ENCODE data around the gene SHLD1.

SHLD1 gene

GRCh38 chr20:5855939-5856338 lies 105.7 kb downstream of the SHLD1 start:
- DNase-seq, result no peak

GRCh38 chr20:5859608-5860007 lies 109.4 kb downstream of the SHLD1 start:
- DNase-seq, result no peak

- no peak for DNase-seq
These were observed 112.5 kb downstream of the SHLD1 start for GRCh38 chr20:5862703-5863039.

- peak; percentile 59 for DNase-seq
These were observed 113.0 kb downstream of the SHLD1 start for GRCh38 chr20:5863040-5863833.

DNA sequence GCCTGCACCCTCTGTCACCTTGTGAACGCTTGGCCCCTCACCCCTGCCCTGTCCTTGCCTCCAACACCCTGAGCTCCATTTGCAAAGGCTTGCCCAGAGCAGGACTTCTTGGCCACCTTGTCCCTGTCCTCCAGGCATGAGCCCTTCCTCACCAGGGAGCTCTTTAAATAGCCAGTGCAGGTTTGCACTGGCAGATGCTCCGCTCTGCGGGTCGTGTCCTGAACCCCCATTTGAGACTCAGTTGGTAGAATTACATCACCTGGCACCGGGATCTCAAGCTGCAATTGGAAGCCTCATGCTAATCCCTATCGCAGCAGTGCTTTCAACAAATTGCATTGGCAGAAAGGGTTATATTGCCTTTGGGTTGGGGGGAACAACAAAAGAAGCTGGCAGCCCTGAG lies 114.2 kb downstream of the SHLD1 start:
- no peak for DNase-seq

DNA sequence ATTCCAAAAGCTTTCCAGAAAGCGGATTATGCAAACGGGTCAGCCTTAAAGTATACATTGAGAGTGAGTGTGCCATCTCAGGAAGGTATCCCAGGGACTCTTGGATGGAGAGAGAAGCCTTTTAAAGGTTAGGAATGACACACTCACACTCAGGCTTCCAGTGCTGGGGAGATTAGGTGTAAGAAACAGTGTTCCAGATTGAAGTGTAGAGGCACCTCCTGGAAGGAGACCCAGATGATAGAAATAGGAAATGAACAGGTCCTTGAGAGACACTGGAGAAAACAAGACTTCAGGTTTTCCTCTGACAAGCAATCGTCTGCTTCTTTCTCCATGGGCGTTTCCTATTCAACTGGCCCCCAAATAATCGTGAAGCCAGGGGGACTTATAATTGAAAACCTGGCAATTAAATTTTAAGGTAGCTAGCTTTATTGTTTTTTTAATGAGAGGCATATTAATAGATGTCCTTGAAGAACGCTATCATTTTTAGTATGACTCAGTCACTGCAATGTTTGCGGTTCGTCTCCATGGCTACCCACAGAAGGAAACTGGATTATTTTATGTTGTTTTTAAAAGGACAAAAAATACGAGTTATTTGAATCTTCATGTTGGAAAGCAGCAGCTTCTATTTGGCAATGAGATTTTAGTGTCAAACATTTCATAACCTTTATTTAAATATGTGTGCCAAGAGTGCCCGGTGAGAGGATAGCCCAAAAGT lies 114.8 kb downstream of the SHLD1 start:
- DNase-seq, result peak; percentile 35

DNA sequence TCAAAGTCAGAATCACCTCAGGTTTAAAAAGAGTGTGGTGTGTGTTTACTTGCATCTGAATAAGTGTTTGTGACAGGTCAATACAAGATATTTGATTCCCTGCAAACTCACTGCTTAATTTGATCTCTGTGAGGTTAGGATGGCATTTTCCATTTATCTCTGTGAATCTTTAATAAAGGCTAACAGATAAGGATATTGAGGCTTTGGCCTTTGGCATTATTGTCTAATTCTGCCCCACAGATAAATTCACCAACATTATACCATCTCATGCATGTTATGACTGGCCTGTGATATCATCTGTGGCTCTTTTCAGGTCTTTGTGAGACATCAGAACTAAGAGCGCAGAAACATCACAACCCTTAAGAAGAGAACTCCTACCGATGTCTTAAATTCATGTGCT lies 115.4 kb downstream of the SHLD1 start:
- DNase-seq, result no peak

- DNase-seq, result no peak
These were observed 120.4 kb downstream of the SHLD1 start for GRCh38 chr20:5870568-5870981.

DNA sequence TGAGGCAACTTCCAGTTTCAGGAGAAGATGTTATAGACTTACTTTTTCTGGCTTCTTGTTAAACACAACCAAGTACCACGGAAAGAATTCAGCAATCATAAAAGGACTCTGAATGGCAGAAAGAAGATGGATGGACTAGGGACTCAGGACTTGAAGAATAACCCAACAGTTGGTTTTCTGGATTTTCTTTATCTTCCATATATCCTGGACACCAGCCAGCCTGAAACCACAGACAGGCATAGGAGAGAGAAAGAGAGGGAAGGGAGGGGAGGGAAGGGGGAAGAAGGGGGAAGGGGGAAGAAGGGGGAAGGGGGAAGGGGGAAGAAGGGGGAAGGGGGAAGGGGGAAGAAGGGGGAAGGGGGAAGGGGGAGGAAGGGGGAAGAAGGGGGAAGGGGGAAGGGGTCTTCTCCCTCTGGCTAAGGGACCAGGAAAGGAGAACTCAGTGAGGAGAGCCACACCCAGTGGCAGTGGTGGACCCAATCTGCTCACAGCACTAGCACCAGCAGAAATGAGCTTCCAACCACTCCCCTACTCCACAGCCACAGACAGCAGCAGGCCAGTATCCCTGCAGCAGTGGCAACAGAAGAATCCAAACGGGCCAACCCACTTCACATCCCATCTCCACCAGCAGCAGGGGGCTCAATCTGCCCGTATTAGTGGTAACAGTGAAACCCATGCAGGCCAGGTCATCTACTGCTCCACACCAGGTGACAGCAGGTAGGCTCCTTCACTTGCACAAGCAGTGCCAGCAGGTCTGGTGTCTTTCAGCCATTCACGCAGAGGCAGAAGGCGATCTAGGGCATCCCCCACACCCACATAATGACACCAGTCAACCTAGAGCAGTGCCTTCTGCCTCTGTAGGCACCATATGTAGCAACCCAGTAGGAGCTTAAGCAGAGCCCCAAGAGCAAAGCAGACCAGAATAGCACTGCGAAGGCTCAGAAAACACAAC lies 121.5 kb downstream of the SHLD1 start:
- no peak for DNase-seq

DNA sequence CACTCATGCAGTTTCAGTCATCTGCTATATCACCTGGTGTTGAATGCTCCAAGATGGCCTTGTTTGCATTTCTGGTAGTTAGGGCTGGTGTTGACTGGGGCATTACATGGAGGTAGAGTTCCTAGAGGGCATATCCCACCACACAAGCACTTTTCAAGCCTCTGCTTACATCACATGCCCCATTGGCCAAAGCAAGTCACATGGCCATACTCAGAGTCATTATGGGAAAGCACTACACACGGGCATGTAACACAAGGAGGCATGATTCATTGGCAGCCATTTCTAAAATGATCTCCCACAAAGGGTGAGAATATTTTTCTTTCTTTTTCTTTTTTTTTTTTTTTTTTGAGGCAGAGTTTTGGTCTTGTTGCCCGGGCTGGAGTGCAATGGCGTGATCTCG lies 126.9 kb downstream of the SHLD1 start:
- no peak for DNase-seq

DNA sequence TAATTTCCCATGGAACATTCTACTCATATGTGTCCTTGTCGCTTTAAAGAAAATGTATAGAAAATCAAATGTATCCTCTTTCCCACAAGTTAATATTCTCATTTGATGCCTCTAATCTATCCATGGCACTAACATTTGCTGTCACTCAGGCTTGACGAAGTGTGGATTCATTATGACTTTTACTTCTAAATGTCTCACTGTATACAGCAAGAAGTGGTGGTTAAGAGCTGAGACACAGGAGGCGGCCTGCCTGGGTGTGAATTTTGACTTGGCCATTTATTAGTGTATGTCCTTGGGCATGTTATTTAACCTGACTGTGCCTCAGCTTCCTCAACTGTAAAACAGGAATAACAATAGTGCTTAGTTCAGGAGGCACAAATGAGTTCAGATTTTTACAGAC lies 130.1 kb downstream of the SHLD1 start:
- DNase-seq, result no peak

DNA sequence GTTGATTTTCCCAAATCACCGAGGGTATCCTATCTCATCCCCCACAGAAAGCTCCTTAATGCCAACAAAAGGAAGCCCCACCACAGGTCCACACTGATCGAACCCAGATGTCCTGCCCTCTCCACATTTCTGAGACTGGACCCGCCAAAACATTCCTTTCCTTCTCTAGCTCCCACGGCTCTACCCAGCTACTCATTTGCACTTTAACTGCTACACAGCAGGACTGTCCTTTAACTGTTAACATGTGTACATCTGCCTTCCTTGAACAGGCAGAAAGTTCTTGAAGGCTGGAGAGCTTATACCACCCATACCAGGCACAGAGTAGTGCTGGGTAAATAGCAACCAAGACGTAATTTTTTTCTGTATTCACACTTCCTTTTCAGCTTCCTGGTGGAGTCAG lies 131.5 kb downstream of the SHLD1 start:
- no peak for DNase-seq

GRCh38 chr20:5882166-5882565 lies 132.0 kb downstream of the SHLD1 start:
- DNase-seq, result no peak

GRCh38 chr20:5884465-5885335 lies 134.5 kb downstream of the SHLD1 start:
- DNase-seq, result no peak

DNA sequence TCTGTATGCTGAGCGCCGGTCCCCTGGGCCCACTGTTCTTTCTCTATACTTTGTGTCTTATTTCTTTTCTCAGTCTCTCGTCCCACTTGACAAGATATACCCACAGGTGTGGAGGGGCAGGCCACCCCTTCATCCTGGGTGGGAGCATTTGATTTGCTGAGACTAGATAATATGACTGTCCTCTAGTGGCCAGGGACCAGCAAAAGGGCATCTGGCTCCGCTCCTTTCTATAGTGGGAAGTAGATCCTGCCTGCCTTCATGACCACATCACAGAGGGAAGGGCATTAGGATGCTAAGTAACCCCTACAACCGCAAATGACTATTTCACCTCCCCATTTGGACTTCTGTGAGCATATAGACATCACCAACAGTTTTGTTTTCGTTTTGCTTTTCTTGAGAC lies 135.7 kb downstream of the SHLD1 start:
- no peak for DNase-seq

GRCh38 chr20:5886788-5887187 lies 136.6 kb downstream of the SHLD1 start:
- DNase-seq, result no peak

- DNase-seq, result no peak
These were observed 137.2 kb downstream of the SHLD1 start for GRCh38 chr20:5887386-5887785.

DNA sequence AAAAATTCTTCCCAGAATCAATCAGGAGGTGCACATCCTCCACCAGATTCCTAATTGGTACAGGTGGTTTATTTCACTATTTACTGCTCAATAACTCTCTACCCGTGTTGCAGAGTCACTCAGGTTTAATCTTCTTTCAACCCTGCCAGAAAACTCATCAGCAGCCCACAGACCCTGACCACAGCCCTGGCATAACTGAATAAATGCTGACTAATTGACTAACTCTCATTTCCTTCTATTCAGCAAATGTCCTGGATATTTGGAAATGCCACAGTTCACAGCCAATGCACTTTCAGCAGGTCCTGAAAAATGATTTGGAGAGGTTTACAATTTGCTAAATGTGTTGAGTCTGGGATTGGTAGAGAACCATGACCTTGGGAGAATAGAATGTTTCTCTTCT lies 137.8 kb downstream of the SHLD1 start:
- no peak for DNase-seq

GRCh38 chr20:5890773-5891441 lies 140.7 kb downstream of the SHLD1 start:
- DNase-seq, result no peak

DNA sequence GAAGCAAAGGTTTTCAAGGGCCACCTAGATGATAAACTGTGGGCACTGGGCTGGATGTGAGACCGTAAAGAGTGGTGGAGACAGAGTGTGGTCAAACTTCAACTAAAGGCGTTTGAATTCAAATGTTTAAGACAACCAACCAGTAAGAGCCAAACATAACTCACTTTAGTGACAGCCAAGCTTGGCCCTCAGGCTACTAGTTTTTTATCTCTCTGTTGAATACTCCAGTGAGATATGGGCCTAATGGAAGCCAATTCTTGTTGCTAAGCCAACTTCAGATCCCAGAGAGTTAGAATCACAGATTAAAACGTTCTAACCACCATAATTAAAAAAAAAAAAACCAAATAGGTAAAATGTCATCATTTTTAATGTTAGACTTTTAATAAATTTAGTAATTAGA lies 142.9 kb downstream of the SHLD1 start:
- no peak for DNase-seq

DNA sequence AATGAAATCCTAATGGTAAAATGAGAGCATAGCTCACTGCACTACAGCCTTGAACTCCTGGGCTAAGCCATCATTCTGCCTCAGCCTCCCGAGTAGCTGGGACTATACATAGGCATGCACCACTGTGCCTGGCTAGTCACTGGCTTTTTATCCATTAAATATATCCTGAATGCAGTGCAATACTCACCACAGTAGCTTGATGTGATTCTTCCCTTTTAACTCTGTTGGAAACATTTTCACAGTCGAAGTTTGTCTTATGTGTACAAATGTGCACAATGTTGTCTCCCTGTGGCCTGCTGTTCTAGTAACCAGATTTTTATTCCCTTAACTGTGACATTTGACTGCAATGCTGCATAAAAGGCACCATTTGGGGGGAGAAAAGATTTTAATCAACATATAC lies 143.4 kb downstream of the SHLD1 start:
- no peak for DNase-seq

DNA sequence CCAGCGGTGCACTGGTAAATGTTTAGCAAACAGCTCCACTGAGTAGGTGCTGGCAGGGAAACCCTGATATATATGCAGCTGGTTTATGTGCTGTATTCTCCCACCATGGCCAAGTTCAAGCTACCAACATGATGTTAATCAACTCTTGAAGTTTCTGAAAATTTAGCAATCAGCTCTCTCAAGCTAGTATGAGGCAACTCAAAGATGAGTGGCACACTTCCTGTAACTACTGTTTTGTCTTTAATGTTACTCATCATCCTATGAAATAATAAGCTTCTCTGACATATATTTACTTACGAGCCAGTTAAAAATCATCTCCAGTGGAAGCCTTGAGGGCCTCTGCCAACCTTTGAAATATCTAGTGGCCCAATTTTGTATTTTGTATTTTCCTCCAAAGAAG lies 145.4 kb downstream of the SHLD1 start:
- no peak for DNase-seq

All from activated CD4-positive, alpha-beta T cell treated with anti-CD3 and anti-CD28 coated beads, Interleukin-2, amount 50 U/mL, for 16 hours (primary cell).